SK-N-SH treated with all-trans-retinoic acid at 6 μM for 48 hours (cell line): ENCODE measurements around the gene SLC30A1.

Source experiments
- ATAC-seq: fragments of 200-7000 bp; cut with Tn5 transposase; 3 replicates; pipeline ENCODE4 v1.9.1; 2020; ENCODE audit warnings: mild to moderate bottlenecking, moderate library complexity
- ARNTL ChIP-seq: fragments of 450-650 bp; formaldehyde crosslinking; IDR thresholded peaks from 2 replicates; pipeline ENCODE4 v1.5.0; 2020; ENCODE audit warnings: low read depth, mild to moderate bottlenecking, moderate library complexity, borderline replicate concordance
- BACH2 ChIP-seq: fragments of 250-450 bp; sonication (Bioruptor Pico); IDR thresholded peaks from 2 replicates; pipeline ENCODE4 v1.9.0; 2021; ENCODE audit warnings: mild to moderate bottlenecking, borderline replicate concordance
- CSDC2 ChIP-seq: fragments of 250-450 bp; sonication (Bioruptor Pico); IDR thresholded peaks from 2 replicates; pipeline ENCODE4 v1.5.0; 2020; ENCODE audit warnings: mild to moderate bottlenecking, moderate library complexity
- ESRRG ChIP-seq: fragments of 250-450 bp; sonication (Bioruptor Pico); IDR thresholded peaks from 2 replicates; pipeline ENCODE4 v1.6.1; 2021; ENCODE audit warnings: mild to moderate bottlenecking
- GLIS3 ChIP-seq: fragments of 250-450 bp; sonication (Bioruptor Pico); IDR thresholded peaks from 2 replicates; pipeline ENCODE4 v1.5.0; 2020; ENCODE audit warnings: mild to moderate bottlenecking, moderate library complexity
- ISL1 ChIP-seq: fragments of 250-450 bp; sonication (Bioruptor Pico); IDR thresholded peaks from 2 replicates; pipeline ENCODE4 v2.1.2; 2022; ENCODE audit warnings: mild to moderate bottlenecking, moderate library complexity
- OSR1 ChIP-seq: fragments of 250-450 bp; sonication (Bioruptor Pico); IDR thresholded peaks from 2 replicates; pipeline ENCODE4 v1.8.0; 2022; ENCODE audit warnings: moderate library complexity, mild to moderate bottlenecking, inconsistent platforms
- PPARA ChIP-seq: fragments of 250-450 bp; sonication (Bioruptor Pico); IDR thresholded peaks from 2 replicates; pipeline ENCODE4 v1.5.0; 2020; ENCODE audit warnings: mild to moderate bottlenecking, borderline replicate concordance
- RARB ChIP-seq: fragments of 250-450 bp; sonication (Bioruptor Pico); IDR thresholded peaks from 2 replicates; pipeline ENCODE4 v1.8.0; 2021; ENCODE audit warnings: mild to moderate bottlenecking, moderate library complexity
- SNAI2 ChIP-seq: fragments of 250-450 bp; sonication (Bioruptor Pico); IDR thresholded peaks from 2 replicates; pipeline ENCODE4 v1.5.0; 2020; ENCODE audit warnings: mild to moderate bottlenecking, moderate library complexity
- TCF4 ChIP-seq: fragments of 250-450 bp; sonication (Bioruptor Pico); IDR thresholded peaks from 2 replicates; pipeline ENCODE4 v1.8.0; 2021; ENCODE audit warnings: mild to moderate bottlenecking, moderate library complexity, borderline replicate concordance
- TOX ChIP-seq: fragments of 250-450 bp; sonication (Bioruptor Pico); IDR thresholded peaks from 2 replicates; pipeline ENCODE4 v1.8.0; 2021; ENCODE audit warnings: mild to moderate bottlenecking, moderate library complexity, borderline replicate concordance
- ZC3H10 ChIP-seq: fragments of 250-450 bp; sonication (Bioruptor Pico); IDR thresholded peaks from 2 replicates; pipeline ENCODE4 v1.5.1; 2021; ENCODE audit warnings: mild to moderate bottlenecking, moderate library complexity
- ZFP3 ChIP-seq: fragments of 250-450 bp; sonication (Bioruptor Pico); IDR thresholded peaks from 2 replicates; pipeline ENCODE4 v1.5.0; 2020; ENCODE audit warnings: mild to moderate bottlenecking, moderate library complexity
- ZFP30 ChIP-seq: fragments of 450-650 bp; formaldehyde crosslinking; IDR thresholded peaks from 2 replicates; pipeline ENCODE4 v1.5.0; 2022; ENCODE audit warnings: mild to moderate bottlenecking, moderate library complexity
- ZNF565 ChIP-seq: fragments of 450-650 bp; formaldehyde crosslinking; conservative IDR thresholded peaks from 2 replicates; pipeline ENCODE4 v1.5.0; 2020; ENCODE audit warnings: low read depth, mild to moderate bottlenecking, moderate library complexity
- ZNF70 ChIP-seq: fragments of 450-650 bp; formaldehyde crosslinking; IDR thresholded peaks from 2 replicates; pipeline ENCODE4 v1.5.0; 2020; ENCODE audit warnings: mild to moderate bottlenecking, moderate library complexity
- ZNF8 ChIP-seq: fragments of 450-650 bp; formaldehyde crosslinking; IDR thresholded peaks from 2 replicates; pipeline ENCODE4 v1.5.0; 2020; ENCODE audit warnings: mild to moderate bottlenecking, moderate library complexity
- TF ChIP-seq, protein P1 (sequence below): fragments of 250-450 bp; sonication (Bioruptor Pico); IDR thresholded peaks from 2 replicates; pipeline ENCODE4 v1.5.1; 2020; ENCODE audit warnings: low read depth, mild to moderate bottlenecking, moderate library complexity
- TF ChIP-seq, protein P2 (sequence below): fragments of 250-450 bp; sonication (Bioruptor Pico); IDR thresholded peaks from 2 replicates; pipeline ENCODE4 v1.8.0; 2021; ENCODE audit warnings: low read depth, mild to moderate bottlenecking, moderate library complexity, borderline replicate concordance
- TF ChIP-seq, protein P3 (sequence below): fragments of 250-450 bp; sonication (Bioruptor Pico); IDR thresholded peaks from 2 replicates; pipeline ENCODE4 v1.5.0; 2020; ENCODE audit warnings: mild to moderate bottlenecking, moderate library complexity
- TF ChIP-seq, protein P4 (sequence below): fragments of 250-450 bp; sonication (Bioruptor Pico); IDR thresholded peaks from 2 replicates; pipeline ENCODE4 v1.5.1; 2021; ENCODE audit warnings: mild to moderate bottlenecking, moderate library complexity
- TF ChIP-seq, protein P5 (sequence below): fragments of 250-450 bp; sonication (Bioruptor Pico); IDR thresholded peaks from 2 replicates; pipeline ENCODE4 v1.8.0; 2020; ENCODE audit warnings: mild to moderate bottlenecking, moderate library complexity, borderline replicate concordance

SLC30A1 gene

DNA sequence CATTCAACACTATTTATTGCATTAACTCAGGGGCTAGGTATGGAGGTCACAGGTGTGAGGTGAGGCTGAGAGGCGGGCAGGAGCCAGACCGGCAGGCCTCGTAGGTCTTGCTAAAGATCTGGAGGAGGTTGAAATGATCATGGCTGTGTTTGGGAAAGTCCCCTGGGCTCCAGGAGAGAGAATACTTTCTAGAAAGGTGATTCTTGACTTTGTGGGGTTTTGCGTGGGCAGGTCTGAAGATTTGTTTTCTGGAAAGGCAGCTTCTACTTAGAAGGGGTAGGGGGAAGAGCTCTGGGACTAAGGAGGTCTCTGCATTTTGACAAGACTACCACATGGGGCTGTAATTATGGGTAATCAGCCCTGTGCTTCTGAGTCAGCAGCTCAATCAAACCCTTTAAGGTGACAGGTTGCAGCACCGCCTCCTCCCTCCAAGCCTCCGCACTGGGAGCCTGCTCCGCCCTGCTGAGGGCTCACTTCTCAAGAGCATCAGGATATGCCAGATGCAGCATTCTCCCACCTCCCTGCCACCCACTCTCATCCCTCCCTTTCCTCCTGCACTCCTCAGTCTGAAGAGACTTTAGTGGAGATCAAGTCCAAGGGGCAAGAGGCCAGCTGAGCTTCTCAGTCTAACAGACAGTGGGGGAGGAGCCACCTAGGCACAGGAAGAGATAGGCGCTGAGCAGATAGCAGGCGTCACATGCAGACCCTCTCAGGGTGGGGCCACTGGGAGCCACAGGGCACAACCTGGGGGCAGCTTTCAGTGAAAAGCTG lies 30.5 kb downstream of the SLC30A1 start:
- TF ChIP-seq ZNF8 (no peak), ZFP3 (CRISPR knock-in tag) (no peak), ZC3H10 (CRISPR knock-in tag) (no peak), ESRRG (no peak), PPARA (CRISPR knock-in tag) (no peak), ZNF70 (no peak), TCF4 (CRISPR knock-in tag) (no peak), ZFP30 (CRISPR knock-in tag) (no peak), OSR1 (CRISPR knock-in tag) (no peak)
- TF ChIP-seq, all 23 proteins: peak for 0
- ATAC-seq = no peak

DNA sequence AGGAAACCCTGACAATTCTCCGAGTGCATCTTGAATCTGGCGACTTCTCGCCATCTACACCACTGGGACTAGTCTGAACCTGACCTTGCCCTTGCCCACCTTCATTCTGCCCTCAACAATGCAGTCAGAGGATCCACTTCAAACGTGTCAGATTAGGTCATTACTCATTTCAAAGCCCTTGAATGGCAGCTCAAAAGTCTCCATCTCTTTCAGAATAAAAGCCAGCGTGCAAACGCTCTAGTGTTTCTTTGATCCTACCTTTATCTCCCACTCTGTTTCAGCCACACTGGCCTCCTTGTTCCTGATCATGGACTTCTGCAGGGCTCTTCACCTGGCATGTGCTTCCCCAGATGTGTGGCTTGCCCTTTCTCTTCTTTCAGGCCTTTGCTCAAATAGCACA lies 31.3 kb downstream of the SLC30A1 start:
- ATAC-seq = no peak
- TF ChIP-seq BACH2 (CRISPR knock-in tag) (no peak), OSR1 (CRISPR knock-in tag) (no peak), ZC3H10 (CRISPR knock-in tag) (no peak), ESRRG (no peak), SNAI2 (CRISPR knock-in tag) (no peak), PPARA (CRISPR knock-in tag) (no peak), CSDC2 (no peak), ZNF70 (no peak), ZNF8 (no peak)
- TF ChIP-seq, protein P1, sequence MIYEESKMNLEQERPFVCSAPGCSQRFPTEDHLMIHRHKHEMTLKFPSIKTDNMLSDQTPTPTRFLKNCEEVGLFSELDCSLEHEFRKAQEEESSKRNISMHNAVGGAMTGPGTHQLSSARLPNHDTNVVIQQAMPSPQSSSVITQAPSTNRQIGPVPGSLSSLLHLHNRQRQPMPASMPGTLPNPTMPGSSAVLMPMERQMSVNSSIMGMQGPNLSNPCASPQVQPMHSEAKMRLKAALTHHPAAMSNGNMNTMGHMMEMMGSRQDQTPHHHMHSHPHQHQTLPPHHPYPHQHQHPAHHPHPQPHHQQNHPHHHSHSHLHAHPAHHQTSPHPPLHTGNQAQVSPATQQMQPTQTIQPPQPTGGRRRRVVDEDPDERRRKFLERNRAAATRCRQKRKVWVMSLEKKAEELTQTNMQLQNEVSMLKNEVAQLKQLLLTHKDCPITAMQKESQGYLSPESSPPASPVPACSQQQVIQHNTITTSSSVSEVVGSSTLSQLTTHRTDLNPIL (CRISPR knock-in tag) = no peak
- TF ChIP-seq, protein P2, sequence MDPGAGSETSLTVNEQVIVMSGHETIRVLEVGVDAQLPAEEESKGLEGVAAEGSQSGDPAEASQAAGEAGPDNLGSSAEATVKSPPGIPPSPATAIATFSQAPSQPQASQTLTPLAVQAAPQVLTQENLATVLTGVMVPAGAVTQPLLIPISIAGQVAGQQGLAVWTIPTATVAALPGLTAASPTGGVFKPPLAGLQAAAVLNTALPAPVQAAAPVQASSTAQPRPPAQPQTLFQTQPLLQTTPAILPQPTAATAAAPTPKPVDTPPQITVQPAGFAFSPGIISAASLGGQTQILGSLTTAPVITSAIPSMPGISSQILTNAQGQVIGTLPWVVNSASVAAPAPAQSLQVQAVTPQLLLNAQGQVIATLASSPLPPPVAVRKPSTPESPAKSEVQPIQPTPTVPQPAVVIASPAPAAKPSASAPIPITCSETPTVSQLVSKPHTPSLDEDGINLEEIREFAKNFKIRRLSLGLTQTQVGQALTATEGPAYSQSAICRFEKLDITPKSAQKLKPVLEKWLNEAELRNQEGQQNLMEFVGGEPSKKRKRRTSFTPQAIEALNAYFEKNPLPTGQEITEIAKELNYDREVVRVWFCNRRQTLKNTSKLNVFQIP (CRISPR knock-in tag) = no peak

DNA sequence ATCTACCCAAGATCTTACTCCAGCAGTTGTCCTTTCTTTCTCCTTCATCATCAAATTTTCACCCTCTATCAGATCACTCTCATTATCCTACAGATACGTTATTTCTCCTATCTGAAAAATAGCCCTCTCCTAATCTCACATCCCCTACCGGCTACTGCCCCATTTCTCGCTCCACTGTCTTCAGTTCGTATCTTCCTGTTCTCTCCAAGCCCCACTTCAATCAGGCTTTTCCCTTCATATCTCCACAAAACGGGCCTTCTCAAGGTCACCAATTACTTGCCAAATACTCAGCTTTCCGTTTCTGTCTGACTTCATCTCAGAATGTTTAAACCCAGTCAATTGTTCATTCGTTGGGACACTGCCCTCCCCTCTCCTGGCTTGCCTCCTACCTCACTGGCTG lies 32.4 kb downstream of the SLC30A1 start:
- no peak for ATAC-seq
- no peak for TF ChIP-seq TOX (CRISPR knock-in tag)
- TF ChIP-seq ZFP3 (CRISPR knock-in tag) = no peak
- TF ChIP-seq ESRRG = no peak
- no peak for TF ChIP-seq ZNF8
- no peak for TF ChIP-seq CSDC2
- no peak for TF ChIP-seq BACH2 (CRISPR knock-in tag)
- no peak for TF ChIP-seq ZC3H10 (CRISPR knock-in tag)
- TF ChIP-seq SNAI2 (CRISPR knock-in tag) = no peak
- TF ChIP-seq ISL1 (CRISPR knock-in tag) = no peak
- no peak for TF ChIP-seq ARNTL (CRISPR knock-in tag)
- no peak for TF ChIP-seq RARB (CRISPR knock-in tag)
- TF ChIP-seq, protein P3, sequence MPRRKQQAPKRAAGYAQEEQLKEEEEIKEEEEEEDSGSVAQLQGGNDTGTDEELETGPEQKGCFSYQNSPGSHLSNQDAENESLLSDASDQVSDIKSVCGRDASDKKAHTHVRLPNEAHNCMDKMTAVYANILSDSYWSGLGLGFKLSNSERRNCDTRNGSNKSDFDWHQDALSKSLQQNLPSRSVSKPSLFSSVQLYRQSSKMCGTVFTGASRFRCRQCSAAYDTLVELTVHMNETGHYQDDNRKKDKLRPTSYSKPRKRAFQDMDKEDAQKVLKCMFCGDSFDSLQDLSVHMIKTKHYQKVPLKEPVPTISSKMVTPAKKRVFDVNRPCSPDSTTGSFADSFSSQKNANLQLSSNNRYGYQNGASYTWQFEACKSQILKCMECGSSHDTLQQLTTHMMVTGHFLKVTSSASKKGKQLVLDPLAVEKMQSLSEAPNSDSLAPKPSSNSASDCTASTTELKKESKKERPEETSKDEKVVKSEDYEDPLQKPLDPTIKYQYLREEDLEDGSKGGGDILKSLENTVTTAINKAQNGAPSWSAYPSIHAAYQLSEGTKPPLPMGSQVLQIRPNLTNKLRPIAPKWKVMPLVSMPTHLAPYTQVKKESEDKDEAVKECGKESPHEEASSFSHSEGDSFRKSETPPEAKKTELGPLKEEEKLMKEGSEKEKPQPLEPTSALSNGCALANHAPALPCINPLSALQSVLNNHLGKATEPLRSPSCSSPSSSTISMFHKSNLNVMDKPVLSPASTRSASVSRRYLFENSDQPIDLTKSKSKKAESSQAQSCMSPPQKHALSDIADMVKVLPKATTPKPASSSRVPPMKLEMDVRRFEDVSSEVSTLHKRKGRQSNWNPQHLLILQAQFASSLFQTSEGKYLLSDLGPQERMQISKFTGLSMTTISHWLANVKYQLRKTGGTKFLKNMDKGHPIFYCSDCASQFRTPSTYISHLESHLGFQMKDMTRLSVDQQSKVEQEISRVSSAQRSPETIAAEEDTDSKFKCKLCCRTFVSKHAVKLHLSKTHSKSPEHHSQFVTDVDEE = no peak

DNA sequence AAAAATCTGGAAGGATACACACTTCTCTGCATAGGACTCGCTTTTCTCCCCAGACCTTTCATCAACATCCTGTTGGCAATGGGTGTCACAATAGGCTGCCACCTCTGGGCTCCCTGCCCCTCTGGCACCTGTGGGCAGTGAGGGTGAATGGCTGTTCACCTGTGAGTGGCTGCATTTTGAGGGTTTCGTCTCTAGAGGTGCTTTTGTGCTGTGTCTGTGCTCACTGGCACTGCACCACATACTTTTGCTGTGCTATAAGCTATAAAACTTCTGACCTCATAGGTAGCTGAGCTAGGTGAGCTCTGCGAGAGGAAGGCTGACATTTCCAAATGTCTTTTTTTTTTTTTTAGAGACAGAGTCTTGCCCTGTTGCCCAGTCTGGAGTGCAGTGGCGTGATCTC lies 35.9 kb downstream of the SLC30A1 start:
- no peak; the same call in 2 of the 3 replicates for ATAC-seq
- no peak for TF ChIP-seq GLIS3 (CRISPR knock-in tag)
- no peak for TF ChIP-seq BACH2 (CRISPR knock-in tag)
- TF ChIP-seq ZC3H10 (CRISPR knock-in tag) = no peak
- TF ChIP-seq CSDC2 = no peak
- no peak for TF ChIP-seq ZFP3 (CRISPR knock-in tag)
- TF ChIP-seq, protein P4, sequence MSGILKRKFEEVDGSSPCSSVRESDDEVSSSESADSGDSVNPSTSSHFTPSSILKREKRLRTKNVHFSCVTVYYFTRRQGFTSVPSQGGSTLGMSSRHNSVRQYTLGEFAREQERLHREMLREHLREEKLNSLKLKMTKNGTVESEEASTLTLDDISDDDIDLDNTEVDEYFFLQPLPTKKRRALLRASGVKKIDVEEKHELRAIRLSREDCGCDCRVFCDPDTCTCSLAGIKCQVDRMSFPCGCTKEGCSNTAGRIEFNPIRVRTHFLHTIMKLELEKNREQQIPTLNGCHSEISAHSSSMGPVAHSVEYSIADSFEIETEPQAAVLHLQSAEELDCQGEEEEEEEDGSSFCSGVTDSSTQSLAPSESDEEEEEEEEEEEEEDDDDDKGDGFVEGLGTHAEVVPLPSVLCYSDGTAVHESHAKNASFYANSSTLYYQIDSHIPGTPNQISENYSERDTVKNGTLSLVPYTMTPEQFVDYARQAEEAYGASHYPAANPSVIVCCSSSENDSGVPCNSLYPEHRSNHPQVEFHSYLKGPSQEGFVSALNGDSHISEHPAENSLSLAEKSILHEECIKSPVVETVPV (CRISPR knock-in tag) = no peak
- no peak for TF ChIP-seq ZNF70
- TF ChIP-seq, protein P5, sequence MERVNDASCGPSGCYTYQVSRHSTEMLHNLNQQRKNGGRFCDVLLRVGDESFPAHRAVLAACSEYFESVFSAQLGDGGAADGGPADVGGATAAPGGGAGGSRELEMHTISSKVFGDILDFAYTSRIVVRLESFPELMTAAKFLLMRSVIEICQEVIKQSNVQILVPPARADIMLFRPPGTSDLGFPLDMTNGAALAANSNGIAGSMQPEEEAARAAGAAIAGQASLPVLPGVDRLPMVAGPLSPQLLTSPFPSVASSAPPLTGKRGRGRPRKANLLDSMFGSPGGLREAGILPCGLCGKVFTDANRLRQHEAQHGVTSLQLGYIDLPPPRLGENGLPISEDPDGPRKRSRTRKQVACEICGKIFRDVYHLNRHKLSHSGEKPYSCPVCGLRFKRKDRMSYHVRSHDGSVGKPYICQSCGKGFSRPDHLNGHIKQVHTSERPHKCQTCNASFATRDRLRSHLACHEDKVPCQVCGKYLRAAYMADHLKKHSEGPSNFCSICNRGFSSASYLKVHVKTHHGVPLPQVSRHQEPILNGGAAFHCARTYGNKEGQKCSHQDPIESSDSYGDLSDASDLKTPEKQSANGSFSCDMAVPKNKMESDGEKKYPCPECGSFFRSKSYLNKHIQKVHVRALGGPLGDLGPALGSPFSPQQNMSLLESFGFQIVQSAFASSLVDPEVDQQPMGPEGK (CRISPR knock-in tag) = no peak
- TF ChIP-seq ISL1 (CRISPR knock-in tag) = no peak
- TF ChIP-seq PPARA (CRISPR knock-in tag) = no peak
- TF ChIP-seq ZNF565 (CRISPR knock-in tag) = no peak
- TF ChIP-seq SNAI2 (CRISPR knock-in tag) = no peak
- no peak for TF ChIP-seq ZFP30 (CRISPR knock-in tag)
- TF ChIP-seq, protein P3 = no peak
- no peak for TF ChIP-seq RARB (CRISPR knock-in tag)
- no peak for TF ChIP-seq TOX (CRISPR knock-in tag)
